Hepatocyte (in vitro differentiated cells): Measurements from ENCODE around the gene DAB1. TPM values are rescaled to one million over a fixed set of nuclear protein-coding genes. Genes with fewer than 3 reads are reported as not detected.

Experiments used
- DNase-seq: peaks from one replicate; pipeline ENCODE4 v3.0.0-alpha.2; 2016; ENCODE audit warnings: low spot score
- H2AFZ ChIP-seq: fragments of 200-600 bp; sonication (generic); 2 replicates; pipeline ENCODE4 v1.6.0; 2016; ENCODE audit warnings: antibody characterized with exemption, mild to moderate bottlenecking
- H3K27ac ChIP-seq: fragments of 200-600 bp; sonication (generic); 2 replicates; pipeline ENCODE4 v1.5.1; 2016; ENCODE audit warnings: mild to moderate bottlenecking
- H3K27me3 ChIP-seq: fragments of 200-600 bp; sonication (generic); 2 replicates; pipeline ENCODE4 v1.6.1; 2016
- H3K36me3 ChIP-seq: fragments of 200-600 bp; sonication (generic); replicated peaks from 2 replicates; pipeline ENCODE4 v1.5.1; 2016; ENCODE audit warnings: low read depth; ENCODE audit not compliant: insufficient read depth
- H3K4me1 ChIP-seq: fragments of 200-600 bp; sonication (generic); 2 replicates; pipeline ENCODE4 v1.5.1; 2016; ENCODE audit warnings: mild to moderate bottlenecking, moderate library complexity; ENCODE audit not compliant: insufficient read depth
- H3K4me2 ChIP-seq: fragments of 200-600 bp; sonication (generic); 2 replicates; pipeline ENCODE4 v1.6.0; 2016
- H3K4me3 ChIP-seq: fragments of 200-600 bp; sonication (generic); 2 replicates; pipeline ENCODE4 v1.5.1; 2016; ENCODE audit warnings: mild to moderate bottlenecking
- H3K79me2 ChIP-seq: fragments of 200-600 bp; sonication (generic); 2 replicates; pipeline ENCODE4 v1.6.0; 2017; ENCODE audit warnings: mild to moderate bottlenecking
- H3K9me2 ChIP-seq: fragments of 200-600 bp; sonication (generic); replicated peaks from 2 replicates; pipeline ENCODE4 v1.6.0; 2017; ENCODE audit warnings: mild to moderate bottlenecking; ENCODE audit not compliant: insufficient read depth
- H3K9me3 ChIP-seq: fragments of 200-600 bp; sonication (generic); 2 replicates; pipeline ENCODE4 v1.5.1; 2016; ENCODE audit warnings: low read depth, mild to moderate bottlenecking
- H4K20me1 ChIP-seq: fragments of 200-600 bp; sonication (generic); 2 replicates; pipeline ENCODE4 v1.6.0; 2016; ENCODE audit warnings: mild to moderate bottlenecking; ENCODE audit not compliant: insufficient read depth, poor library complexity, severe bottlenecking
- EZH2 ChIP-seq: fragments of 200-600 bp; sonication (generic); IDR thresholded peaks from 2 replicates; pipeline ENCODE4 v1.6.1; 2016; ENCODE audit warnings: antibody characterized with exemption, mild to moderate bottlenecking, borderline replicate concordance
- EZH2phosphoT487 ChIP-seq: fragments of 200-600 bp; sonication (generic); IDR thresholded peaks from one replicate; pipeline ENCODE4 v1.6.1; 2018; ENCODE audit warnings: antibody characterized with exemption, mild to moderate bottlenecking, low read depth, moderate library complexity; ENCODE audit not compliant: unreplicated experiment, severe bottlenecking
- WGBS: methylation state at CpG from one replicate; pipeline ENCODE4 v1.1.6; 2016; ENCODE audit warnings: low lambda C conversion rate; ENCODE audit errors: missing lambda C conversion rate; 5-methylcytosine and 5-hydroxymethylcytosine counted together
- polyA plus RNA-seq: library from polyadenylated mRNA; unstranded; fragments of >200 nt; fragmentation: Nextera tagmentation; extraction: Ambion mirVana; gene quantifications from 2 replicates; pipeline ENCODE4 v1.2.1, GENCODE V29; 2016
- total RNA-seq: library from RNA; depleted of rRNA; stranded (reverse); fragments of >200 nt; gene quantifications from 2 replicates; pipeline ENCODE4 v1.2.3, GENCODE V29; 2014
- TF ChIP-seq, protein P1 (sequence below): fragments of 200-600 bp; sonication (generic); IDR thresholded peaks from 2 replicates; pipeline ENCODE4 v1.5.1; 2016; ENCODE audit warnings: antibody characterized with exemption, mild to moderate bottlenecking; ENCODE audit not compliant: poor library complexity

The DAB1 gene
- total and polyA plus RNA-seq, 2 experiments from 2014 or later: 19.5 to 37.6 TPM

- no peaks in the 10 kb centered on the region for H3K36me3 ChIP-seq
- no peaks in the 10 kb centered on the region for H3K79me2 ChIP-seq
- H3K9me2 ChIP-seq: no peaks in the 10 kb centered on the region
- no peak overlapping the region for H2AFZ ChIP-seq
- TF ChIP-seq EZH2phosphoT487 (no peak), EZH2 (no peak)
- TF ChIP-seq, protein P1, sequence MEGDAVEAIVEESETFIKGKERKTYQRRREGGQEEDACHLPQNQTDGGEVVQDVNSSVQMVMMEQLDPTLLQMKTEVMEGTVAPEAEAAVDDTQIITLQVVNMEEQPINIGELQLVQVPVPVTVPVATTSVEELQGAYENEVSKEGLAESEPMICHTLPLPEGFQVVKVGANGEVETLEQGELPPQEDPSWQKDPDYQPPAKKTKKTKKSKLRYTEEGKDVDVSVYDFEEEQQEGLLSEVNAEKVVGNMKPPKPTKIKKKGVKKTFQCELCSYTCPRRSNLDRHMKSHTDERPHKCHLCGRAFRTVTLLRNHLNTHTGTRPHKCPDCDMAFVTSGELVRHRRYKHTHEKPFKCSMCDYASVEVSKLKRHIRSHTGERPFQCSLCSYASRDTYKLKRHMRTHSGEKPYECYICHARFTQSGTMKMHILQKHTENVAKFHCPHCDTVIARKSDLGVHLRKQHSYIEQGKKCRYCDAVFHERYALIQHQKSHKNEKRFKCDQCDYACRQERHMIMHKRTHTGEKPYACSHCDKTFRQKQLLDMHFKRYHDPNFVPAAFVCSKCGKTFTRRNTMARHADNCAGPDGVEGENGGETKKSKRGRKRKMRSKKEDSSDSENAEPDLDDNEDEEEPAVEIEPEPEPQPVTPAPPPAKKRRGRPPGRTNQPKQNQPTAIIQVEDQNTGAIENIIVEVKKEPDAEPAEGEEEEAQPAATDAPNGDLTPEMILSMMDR: no peak
- DNase-seq: no peak
- H3K9me3 ChIP-seq: no peaks in the 10 kb centered on the region
- H3K27ac ChIP-seq: no peak overlapping the region
- H3K4me2 ChIP-seq: no peak overlapping the region
- no peaks in the 10 kb centered on the region for H4K20me1 ChIP-seq
- 93% methylated on average over 2 of the region's 2 CpGs for WGBS
- H3K27me3 ChIP-seq: no peaks in the 10 kb centered on the region
- H3K4me1 ChIP-seq: no peaks in the 10 kb centered on the region
- H3K4me3 ChIP-seq: no peak overlapping the region
Measured at GRCh38 chr1:57137980-57138379, 285.9 kb downstream of the DAB1 start.

DNA sequence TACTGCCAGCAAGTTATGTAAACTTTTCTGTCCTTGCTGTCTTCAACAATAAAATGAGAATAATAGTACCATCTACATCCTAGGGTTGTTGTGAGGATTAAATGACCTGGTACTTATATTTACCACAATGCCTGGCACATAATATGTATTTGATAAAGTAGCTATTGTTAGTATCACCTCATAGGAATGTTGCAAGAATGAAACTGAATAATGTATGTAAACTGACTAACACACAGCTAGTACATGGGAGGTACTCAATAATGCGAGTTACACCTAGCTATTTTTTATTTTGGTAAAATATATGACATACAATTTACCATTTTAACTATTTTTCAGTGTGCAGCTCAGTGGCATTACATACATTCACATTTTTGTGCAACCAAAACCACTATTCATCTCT is 289.1 kb downstream of the DAB1 start:
- Histone ChIP-seq H3K9me2 (no peaks in the 10 kb centered on the region), H3K4me3 (no peak overlapping the region), H3K27ac (no peak overlapping the region), H3K27me3 (no peaks in the 10 kb centered on the region), H4K20me1 (no peaks in the 10 kb centered on the region), H3K79me2 (no peaks in the 10 kb centered on the region), H2AFZ (no peak overlapping the region), H3K4me1 (no peaks in the 10 kb centered on the region), H3K36me3 (no peaks in the 10 kb centered on the region), H3K9me3 (no peaks in the 10 kb centered on the region), H3K4me2 (no peak overlapping the region)
- TF ChIP-seq, protein P1: no peak
- TF ChIP-seq EZH2phosphoT487: no peak
- WGBS: 96% methylated on average over 1 of the region's 1 CpG
- no peak for DNase-seq

- H3K4me2 ChIP-seq: no peak overlapping the region
- WGBS: 65% methylated on average over 1 of the region's 1 CpG
- no peaks in the 10 kb centered on the region for H4K20me1 ChIP-seq
Measured at GRCh38 chr1:57133686-57134085, 290.2 kb downstream of the DAB1 start.

More at GRCh38 chr1:57133686-57134085, 290.2 kb downstream of the DAB1 start:
- no peak for DNase-seq
- no peaks in the 10 kb centered on the region for H3K9me3 ChIP-seq
- H2AFZ ChIP-seq: no peak overlapping the region
- H3K4me1 ChIP-seq: no peaks in the 10 kb centered on the region
- no peak overlapping the region for H3K4me3 ChIP-seq
- no peaks in the 10 kb centered on the region for H3K9me2 ChIP-seq
- H3K36me3 ChIP-seq: no peaks in the 10 kb centered on the region
- no peaks in the 10 kb centered on the region for H3K79me2 ChIP-seq
- no peaks in the 10 kb centered on the region for H3K27me3 ChIP-seq
- TF ChIP-seq, protein P1: no peak
- no peak for TF ChIP-seq EZH2phosphoT487
- no peak for TF ChIP-seq EZH2
- no peak overlapping the region for H3K27ac ChIP-seq
